K562 (cell line): ENCODE measurements around the gene EGLN1. TPM values are rescaled to one million over a fixed set of nuclear protein-coding genes. Genes with fewer than 3 reads are reported as not detected.
A peak's percentile ranks its signal among the peaks of the same experiment; 100 is the strongest.

Source experiments
- ATAC-seq: fragments of 200-7000 bp; cut with Tn5 transposase; 3 replicates; pipeline ENCODE4 v1.9.1; 2020; ENCODE audit warnings: moderate library complexity
- BruUV-seq: library from RNA; stranded (reverse); fragments of 400-500 nt; replicated peaks from 2 replicates; lab custom pipeline; 2021; lab: Mats Ljungman, UMichigan
- CTCF ChIA-PET: fragments of 300-600 bp; formaldehyde crosslinking; extraction: SDS; loops from one replicate; lab custom pipeline; 2021; ENCODE audit warnings: low intra/inter-chr PET ratio; lab: Yijun Ruan, JAX
- POLR2A ChIA-PET: fragments of 300-600, 350-650 bp; sonication (Branson Sonifier 250); formaldehyde crosslinking; extraction: SDS; loops from one replicate; lab custom pipeline; 2021; ENCODE audit warnings: antibody characterized with exemption, inconsistent platforms; lab: Yijun Ruan, JAX
- DNase-seq, 4 experiments: peaks; one replicate each; pipeline versions ENCODE4 v3.0.0 to v3.0.0-alpha.2; 2011 to 2018; ENCODE audit warnings: low spot score in 3 of 4, mixed read lengths in 3 of 4; ENCODE audit errors: extremely low read depth in 1 of 4
- FAIRE-seq: peaks from 2 replicates; lab custom pipeline; 2011; peaks lifted over from hg19 to GRCh38; lab: Jason Lieb, UNC
- H2AFZ ChIP-seq: 2 replicates; pipeline ENCODE4 v1.6.0; 2011; ENCODE audit warnings: low read depth, low read length, control low read depth, inconsistent platforms
- H3K27ac ChIP-seq: fragments of 200-600 bp; 3 replicates; pipeline ENCODE4 v1.8.0; 2011; ENCODE audit warnings: low read depth, mild to moderate bottlenecking, control low read depth, inconsistent platforms, low read length, moderate library complexity, mixed read lengths; ENCODE audit errors: extremely low read depth
- H3K27me3 ChIP-seq, 2 experiments: fragments of 300-600 bp in 1 of 2; 2 replicates in 1 of 2; 3 replicates in 1 of 2; pipeline versions ENCODE4 v1.6.0 to v1.8.0; 2011; ENCODE audit warnings: inconsistent platforms in 2 of 2, low read length in 2 of 2, mild to moderate bottlenecking in 1 of 2, mixed read lengths in 1 of 2, moderate library complexity in 1 of 2; ENCODE audit not compliant: control insufficient read depth in 2 of 2, insufficient read depth in 2 of 2
- H3K36me3 ChIP-seq: fragments of 300-600 bp; 3 replicates; pipeline ENCODE4 v1.8.0; 2011; ENCODE audit warnings: mild to moderate bottlenecking, low read length, inconsistent platforms; ENCODE audit not compliant: control insufficient read depth, insufficient read depth
- H3K4me1 ChIP-seq, 2 experiments: fragments of 200-600 bp in 1 of 2; replicated peaks in 1 of 2; 2 replicates in 1 of 2; 3 replicates in 1 of 2; pipeline versions ENCODE4 v1.5.1 to v1.8.0; 2011; ENCODE audit warnings: inconsistent platforms in 2 of 2, low read length in 2 of 2, mild to moderate bottlenecking in 1 of 2, mixed read lengths in 1 of 2, moderate library complexity in 1 of 2; ENCODE audit not compliant: control insufficient read depth in 2 of 2, insufficient read depth in 2 of 2
- H3K4me2 ChIP-seq: 2 replicates; pipeline ENCODE4 v1.6.1; 2011; ENCODE audit warnings: low read length, control low read depth, inconsistent platforms, mixed read lengths; ENCODE audit not compliant: insufficient read depth
- H3K4me3 ChIP-seq: fragments of 200-600 bp; sonication (generic), shearing (Covaris generic); 2 replicates; pipeline ENCODE4 v1.5.1; 2016; ENCODE audit warnings: control low read depth, inconsistent platforms
- H3K79me2 ChIP-seq: fragments of 200-600 bp; 3 replicates; pipeline ENCODE4 v1.8.0; 2011; ENCODE audit warnings: low read length, inconsistent platforms; ENCODE audit not compliant: control insufficient read depth, insufficient read depth
- H3K9ac ChIP-seq, 2 experiments: 2 replicates each; pipeline versions ENCODE4 v1.6.0 to v1.6.1; 2011; ENCODE audit warnings: low read depth in 2 of 2, low read length in 2 of 2, control low read depth in 1 of 2, inconsistent platforms in 1 of 2, mild to moderate bottlenecking in 1 of 2, mixed read lengths in 1 of 2; ENCODE audit not compliant: insufficient read depth in 1 of 2
- H3K9me1 ChIP-seq: one replicate; pipeline ENCODE4 v1.6.0; 2011; ENCODE audit warnings: inconsistent platforms, mild to moderate bottlenecking, low read length, moderate library complexity; ENCODE audit not compliant: control insufficient read depth, insufficient read depth
- H3K9me3 ChIP-seq: replicated peaks from 2 replicates; pipeline ENCODE4 v1.5.1; 2011; ENCODE audit warnings: low read depth, low read length, inconsistent platforms; ENCODE audit not compliant: control insufficient read depth, insufficient read depth
- H4K20me1 ChIP-seq: replicated peaks from 2 replicates; pipeline ENCODE4 v1.6.1; 2011; ENCODE audit warnings: low read length, inconsistent platforms, mixed read lengths; ENCODE audit not compliant: control insufficient read depth, insufficient read depth
- CTBP1 ChIP-seq: fragments of 450-650 bp; IDR thresholded peaks from 2 replicates; pipeline ENCODE4 v1.6.1; 2016; ENCODE audit warnings: borderline replicate concordance
- FOXJ3 ChIP-seq: sonication (generic); formaldehyde crosslinking; IDR thresholded peaks from 2 replicates; pipeline ENCODE4 v1.4.0; 2020; ENCODE audit warnings: mild to moderate bottlenecking, missing genetic modification reagents
- KLF13 ChIP-seq: fragments of 450-650 bp; IDR thresholded peaks from 2 replicates; pipeline ENCODE4 v1.6.1; 2016; ENCODE audit warnings: missing genetic modification characterization, low read depth, mild to moderate bottlenecking, missing compliant biosample characterization, moderate library complexity, borderline replicate concordance
- POLR2B ChIP-seq: fragments of 450-650 bp; IDR thresholded peaks from 2 replicates; pipeline ENCODE4 v1.6.1; 2018; ENCODE audit warnings: low read depth; ENCODE audit not compliant: partially characterized antibody
- SMAD4 ChIP-seq: fragments of 250-450 bp; sonication (Bioruptor Pico); conservative IDR thresholded peaks from 2 replicates; pipeline ENCODE4 v1.8.0; 2021; ENCODE audit warnings: inconsistent platforms, mild to moderate bottlenecking, moderate library complexity
- STAT5A ChIP-seq: IDR thresholded peaks from 2 replicates; pipeline ENCODE4 v1.6.1; 2012; ENCODE audit warnings: low read length, inconsistent platforms, borderline replicate concordance
- ZBTB1 ChIP-seq: sonication (generic); formaldehyde crosslinking; IDR thresholded peaks from 2 replicates; pipeline ENCODE4 v1.8.1; 2023; ENCODE audit warnings: missing genetic modification reagents, low read depth, mild to moderate bottlenecking, borderline replicate concordance
- ZKSCAN8 ChIP-seq: fragments of 200-800 bp; sonication (Bioruptor generic); IDR thresholded peaks from 2 replicates; pipeline ENCODE4 v1.6.1; 2016; ENCODE audit warnings: missing genetic modification characterization, missing compliant biosample characterization
- ZNF143 ChIP-seq: sonication (generic); formaldehyde crosslinking; IDR thresholded peaks from 2 replicates; pipeline ENCODE4 v1.9.0; 2022; ENCODE audit warnings: mild to moderate bottlenecking, missing genetic modification reagents
- ZNF165 ChIP-seq: fragments of 250-450 bp; sonication (Bioruptor Pico); IDR thresholded peaks from 2 replicates; pipeline ENCODE4 v1.4.0; 2020; ENCODE audit warnings: borderline replicate concordance
- ZNF408 ChIP-seq: fragments of 250-450 bp; sonication (Bioruptor Pico); IDR thresholded peaks from 2 replicates; pipeline ENCODE4 v1.4.0; 2020; ENCODE audit warnings: low read depth, mild to moderate bottlenecking, moderate library complexity
- ZNF586 ChIP-seq: fragments of 450-650 bp; formaldehyde crosslinking; conservative IDR thresholded peaks from 2 replicates; pipeline ENCODE4 v1.4.0; 2020; ENCODE audit warnings: mild to moderate bottlenecking, moderate library complexity
- WGBS: fragments of 100-300 bp; shearing (Covaris generic); methylation state at CpG from one replicate; pipeline ENCODE4 v1.1.6; 2016; ENCODE audit warnings: low coverage, mixed read lengths; ENCODE audit not compliant: insufficient coverage; ENCODE audit errors: missing lambda C conversion rate; 5-methylcytosine and 5-hydroxymethylcytosine counted together
- in situ Hi-C: fragments of 300-500 bp; cut with MboI; formaldehyde crosslinking; loops from 4 replicates; pipeline ENCODE4 v1.15.0; 2018; ENCODE audit warnings: inconsistent platforms, mixed read lengths
- intact Hi-C: fragments of 100-400 bp; cut with micrococcal nuclease; formaldehyde crosslinking; loops from 2 replicates; pipeline ENCODE4 v1.14.2; 2022
- polyA plus RNA-seq, 8 experiments: library from polyadenylated mRNA; depleted of rRNA in 4 of 8; stranded (reverse) in 5 of 8; unstranded in 3 of 8; fragments of >200 nt; fragmentation: Nextera tagmentation in 2 of 8; fragmentation: Illumina TruSeq in 1 of 8; extraction: Ambion mirVana in 2 of 8; extraction: Trizol in 1 of 8; gene quantifications; 2 replicates each; pipeline versions ENCODE4 v1.2.1 to v1.2.3, GENCODE V29; 2011 to 2014; ENCODE audit warnings: inconsistent platforms in 1 of 8, missing spikeins in 1 of 8
- total RNA-seq, 7 experiments: library from RNA; depleted of rRNA in 6 of 7; stranded (reverse); fragments of >200 nt in 6 of 7; fragmentation: Illumina TruSeq in 2 of 7; extraction: Trizol in 2 of 7; gene quantifications; 2 replicates each; pipeline versions ENCODE4 v1.2.1 to v1.2.3, GENCODE V29; 2011 to 2021; ENCODE audit warnings: low replicate concordance in 1 of 7
- TF ChIP-seq, protein P1 (sequence below), 2 experiments: fragments of 450-650 bp; formaldehyde crosslinking in 1 of 2; IDR thresholded peaks; 2 replicates each; pipeline versions ENCODE4 v1.4.0 to v1.6.1; 2014 to 2020; ENCODE audit warnings: mild to moderate bottlenecking in 2 of 2, borderline replicate concordance in 1 of 2, low read depth in 1 of 2
- TF ChIP-seq, protein P2 (sequence below): sonication (generic); formaldehyde crosslinking; IDR thresholded peaks from 2 replicates; pipeline ENCODE4 v1.9.0; 2022; ENCODE audit warnings: mild to moderate bottlenecking, missing genetic modification reagents

EGLN1 gene
- total and polyA plus RNA-seq, 9 of the 15 experiments (the other 6 are each of a cell fraction or from before 2014, with no cell fraction given), result 5.2 to 54.3 (median 24.6) TPM

DNA sequence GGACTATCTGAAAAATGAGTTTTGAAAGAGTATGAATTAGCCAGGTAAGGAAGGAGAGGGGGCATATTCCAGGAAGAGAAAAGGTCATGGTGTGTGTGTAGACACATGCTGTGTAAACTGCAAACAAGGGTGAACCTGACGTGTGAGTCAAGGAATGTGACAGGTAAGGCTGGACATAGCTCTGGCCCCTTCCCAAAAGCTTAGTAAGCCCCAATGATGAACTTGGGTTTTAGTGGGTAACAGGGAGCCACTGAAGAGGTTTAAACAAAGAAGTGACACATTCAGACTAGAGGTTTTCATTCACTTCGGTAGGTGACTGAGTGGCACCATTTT lies 36.7 kb downstream of the EGLN1 start:
- FAIRE-seq (no peak), ATAC-seq (peak; percentile 24), DNase-seq (no peak)
- no peak overlapping the region for H2AFZ ChIP-seq
- H3K36me3 ChIP-seq, result peaks cover 5% of the 10 kb centered on the region; the same call in 2 of the 3 replicates
- CTCF ChIA-PET, result no interaction called here
- H3K79me2 ChIP-seq, result peaks cover 91% of the 10 kb centered on the region
- no peak overlapping the region for H3K9ac ChIP-seq
- no peaks in the 10 kb centered on the region for H3K27me3 ChIP-seq
- H3K4me3 ChIP-seq, result no peak overlapping the region
- H3K4me1 ChIP-seq, result no peaks in the 10 kb centered on the region
- no peak overlapping the region for H3K27ac ChIP-seq
- in situ Hi-C loops, result no loop called here
- TF ChIP-seq ZKSCAN8 (CRISPR knock-in tag), result no peak
- TF ChIP-seq ZBTB1 (CRISPR knock-in tag), result no peak
- no peak for TF ChIP-seq POLR2B
- no peak for TF ChIP-seq FOXJ3
- TF ChIP-seq ZNF408 (CRISPR knock-in tag), result no peak
- TF ChIP-seq ZNF143 (CRISPR knock-in tag), result no peak
- TF ChIP-seq STAT5A, result no peak
- TF ChIP-seq, protein P1, sequence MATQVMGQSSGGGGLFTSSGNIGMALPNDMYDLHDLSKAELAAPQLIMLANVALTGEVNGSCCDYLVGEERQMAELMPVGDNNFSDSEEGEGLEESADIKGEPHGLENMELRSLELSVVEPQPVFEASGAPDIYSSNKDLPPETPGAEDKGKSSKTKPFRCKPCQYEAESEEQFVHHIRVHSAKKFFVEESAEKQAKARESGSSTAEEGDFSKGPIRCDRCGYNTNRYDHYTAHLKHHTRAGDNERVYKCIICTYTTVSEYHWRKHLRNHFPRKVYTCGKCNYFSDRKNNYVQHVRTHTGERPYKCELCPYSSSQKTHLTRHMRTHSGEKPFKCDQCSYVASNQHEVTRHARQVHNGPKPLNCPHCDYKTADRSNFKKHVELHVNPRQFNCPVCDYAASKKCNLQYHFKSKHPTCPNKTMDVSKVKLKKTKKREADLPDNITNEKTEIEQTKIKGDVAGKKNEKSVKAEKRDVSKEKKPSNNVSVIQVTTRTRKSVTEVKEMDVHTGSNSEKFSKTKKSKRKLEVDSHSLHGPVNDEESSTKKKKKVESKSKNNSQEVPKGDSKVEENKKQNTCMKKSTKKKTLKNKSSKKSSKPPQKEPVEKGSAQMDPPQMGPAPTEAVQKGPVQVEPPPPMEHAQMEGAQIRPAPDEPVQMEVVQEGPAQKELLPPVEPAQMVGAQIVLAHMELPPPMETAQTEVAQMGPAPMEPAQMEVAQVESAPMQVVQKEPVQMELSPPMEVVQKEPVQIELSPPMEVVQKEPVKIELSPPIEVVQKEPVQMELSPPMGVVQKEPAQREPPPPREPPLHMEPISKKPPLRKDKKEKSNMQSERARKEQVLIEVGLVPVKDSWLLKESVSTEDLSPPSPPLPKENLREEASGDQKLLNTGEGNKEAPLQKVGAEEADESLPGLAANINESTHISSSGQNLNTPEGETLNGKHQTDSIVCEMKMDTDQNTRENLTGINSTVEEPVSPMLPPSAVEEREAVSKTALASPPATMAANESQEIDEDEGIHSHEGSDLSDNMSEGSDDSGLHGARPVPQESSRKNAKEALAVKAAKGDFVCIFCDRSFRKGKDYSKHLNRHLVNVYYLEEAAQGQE (IDR thresholded peaks at IDR 0.05; ENCODE audit: borderline replicate concordance), result no peak
- TF ChIP-seq, protein P1 (CRISPR knock-in tag; IDR thresholded peaks at IDR 0.05; ENCODE audit: low read depth), result no peak
- TF ChIP-seq KLF13 (tag), result no peak
- TF ChIP-seq ZNF165 (CRISPR knock-in tag), result no peak
- TF ChIP-seq SMAD4, result no peak
- no peak for TF ChIP-seq CTBP1
- TF ChIP-seq, protein P2, sequence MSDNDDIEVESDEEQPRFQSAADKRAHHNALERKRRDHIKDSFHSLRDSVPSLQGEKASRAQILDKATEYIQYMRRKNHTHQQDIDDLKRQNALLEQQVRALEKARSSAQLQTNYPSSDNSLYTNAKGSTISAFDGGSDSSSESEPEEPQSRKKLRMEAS, result no peak
- no peak for TF ChIP-seq ZNF586 (CRISPR knock-in tag)
- 70% methylated on average over 2 of the region's 2 CpGs for WGBS
- no peaks in the 10 kb centered on the region for H3K9me1 ChIP-seq
- H3K4me2 ChIP-seq, result no peak overlapping the region
- intact Hi-C loops, result no loop called here
- peaks cover 5% of the 10 kb centered on the region; the same call in 1 of the 2 replicates for H4K20me1 ChIP-seq
- POLR2A ChIA-PET, result interaction anchor here (1.6 kb wide), 1 partner anchor 15 kb away, joined by 4 read pairs; no protein-coding TSS in a partner anchor
- no peaks in the 10 kb centered on the region for H3K9me3 ChIP-seq
- BruUV-seq, result no TSS peak
